HG03442 (cell line): ENCODE data around the gene ZNF561.
"Not testable (repeated sequence)": the region's sequence is repeated elsewhere in the genome, so short reads cannot be mapped to it uniquely, and the experiment has no call there.

Source experiments
- ATAC-seq: cut with Tn5 transposase; IDR thresholded peaks from one replicate; pipeline ENCODE4 v1.9.1; 2021; ENCODE audit warnings: mild to moderate bottlenecking, moderate library complexity; ENCODE audit not compliant: unreplicated experiment

Gene ZNF561

DNA sequence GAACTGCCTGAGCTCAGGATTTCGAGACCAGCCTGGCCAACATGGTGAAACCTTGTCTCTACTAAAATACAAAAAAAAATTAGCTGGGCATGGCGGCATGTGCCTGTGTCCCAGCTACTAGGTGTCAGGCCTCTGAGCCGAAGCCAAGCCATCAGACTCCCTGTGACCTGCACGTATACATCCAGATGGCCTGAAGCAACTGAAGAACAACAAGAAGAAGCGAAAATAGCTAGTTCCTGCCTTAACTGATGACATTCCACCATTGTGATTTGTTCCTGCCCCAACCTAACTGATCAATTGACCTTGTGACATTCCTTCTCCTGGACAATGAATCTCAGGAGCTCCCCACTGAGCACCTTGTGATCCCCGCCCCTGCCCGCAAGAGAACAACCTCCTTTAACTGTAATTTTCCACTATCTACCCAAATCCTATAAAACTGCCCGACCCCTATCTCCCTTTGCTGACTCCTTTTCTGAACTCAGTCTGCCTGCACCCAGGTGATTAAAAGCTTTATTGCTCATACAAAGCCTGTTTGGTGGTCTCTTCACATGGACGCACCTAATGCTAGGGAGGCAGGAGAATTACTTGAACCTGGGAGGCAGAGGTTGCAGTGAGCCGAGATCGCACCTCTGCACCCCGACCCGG lies 38.8 kb downstream of the ZNF561 start:
- ATAC-seq, result not testable (repeated sequence)

DNA sequence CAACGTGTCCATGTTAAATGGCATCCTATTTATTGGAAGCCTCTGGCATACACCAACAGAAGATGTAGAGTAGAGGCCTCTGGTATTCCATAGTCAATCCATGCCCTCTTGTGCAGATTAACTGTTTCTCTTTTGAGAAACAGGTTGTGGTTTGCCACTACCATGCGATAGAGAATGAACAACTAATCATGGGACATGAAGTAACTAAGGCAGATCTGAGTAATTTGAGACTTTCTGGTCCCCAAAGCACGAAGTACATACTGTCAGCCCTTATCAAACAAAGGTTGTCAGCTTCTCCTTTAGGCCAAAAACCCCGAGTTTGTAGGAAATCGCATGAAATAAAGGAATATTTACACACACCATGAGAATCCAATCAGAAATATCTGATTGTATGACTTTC lies 40.3 kb downstream of the ZNF561 start:
- ATAC-seq, result no peak

DNA sequence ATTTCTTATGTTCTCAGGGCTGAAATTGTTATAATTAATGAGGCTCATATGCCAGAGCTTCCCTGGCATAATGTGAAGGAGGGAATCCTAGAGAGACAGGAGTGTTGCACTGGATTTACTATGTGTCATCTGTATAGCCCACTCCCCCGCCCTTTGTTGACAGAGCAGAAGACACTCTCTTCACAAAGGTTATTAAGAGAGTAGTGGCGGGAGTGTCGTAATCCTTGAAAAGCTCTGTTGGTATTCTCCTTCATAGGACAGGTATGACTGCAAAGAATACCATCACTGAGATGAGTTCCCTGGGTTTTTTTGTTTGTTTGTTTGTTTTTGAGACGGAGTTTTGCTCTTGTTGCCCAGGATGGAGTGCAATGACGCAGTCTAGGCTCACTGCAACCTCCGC lies 50.8 kb downstream of the ZNF561 start:
- no peak for ATAC-seq

DNA sequence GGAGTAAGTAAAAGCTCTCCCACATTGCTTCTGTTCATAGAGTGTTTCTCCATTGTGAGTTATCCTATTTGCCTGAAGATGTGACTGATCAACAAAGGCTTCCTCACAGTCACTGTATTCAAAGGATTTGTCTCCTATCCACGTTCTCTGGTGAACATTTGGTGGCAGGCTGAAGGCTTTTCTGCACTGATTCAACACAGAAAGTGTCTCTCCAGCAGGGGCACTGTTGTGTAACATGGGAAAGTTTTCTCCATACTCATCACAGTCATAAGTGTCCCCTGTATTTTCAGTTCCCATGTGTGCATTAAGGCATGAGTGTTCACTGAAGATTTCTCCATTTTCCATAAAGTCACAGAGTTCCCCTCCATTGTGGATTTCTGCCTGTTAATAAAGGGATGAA lies 54.3 kb downstream of the ZNF561 start:
- no peak for ATAC-seq

DNA sequence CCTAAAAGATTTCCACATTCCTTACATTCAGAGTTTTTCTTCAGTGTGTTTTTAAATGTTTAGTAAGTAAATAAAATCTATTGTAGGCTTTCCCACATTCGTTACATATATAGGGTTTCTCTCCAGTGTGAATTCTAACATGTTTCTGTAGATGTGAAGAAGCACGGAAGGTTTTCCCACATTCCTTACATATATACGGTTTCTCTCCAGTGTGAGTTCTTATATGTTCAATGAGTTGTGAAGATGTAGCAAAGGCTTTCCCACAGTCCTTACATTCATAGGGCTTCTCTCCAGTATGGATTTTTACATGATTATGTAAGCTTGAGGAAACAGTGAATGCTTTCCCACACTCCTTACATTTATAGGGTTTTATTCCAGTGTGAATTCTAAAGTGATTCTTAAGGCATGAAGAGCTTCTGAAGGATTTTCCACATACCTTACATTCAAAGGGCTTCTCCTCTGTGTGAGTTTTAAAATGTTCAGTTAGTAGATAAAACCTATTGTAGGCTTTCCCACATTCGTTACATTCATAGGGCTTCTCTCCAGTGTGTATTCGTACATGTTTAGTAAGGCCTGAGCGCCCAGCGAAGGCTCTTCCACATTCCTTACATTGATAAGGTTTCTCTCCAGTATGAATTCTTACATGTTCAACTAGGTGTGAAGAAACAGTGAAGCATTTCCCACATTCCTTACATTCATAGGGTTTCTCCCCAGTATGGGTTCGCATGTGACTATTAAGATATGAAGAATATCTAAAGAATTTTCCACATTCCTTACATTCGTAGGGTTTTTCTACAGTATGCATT lies 54.9 kb downstream of the ZNF561 start:
- ATAC-seq, result no peak
